HG03457 (cell line): Measurements from ENCODE around the gene SLC35E4.
"Not testable (repeated sequence)": the region's sequence is repeated elsewhere in the genome, so short reads cannot be mapped to it uniquely, and the experiment has no call there.

ENCODE experiments used
- ATAC-seq: cut with Tn5 transposase; IDR thresholded peaks from one replicate; pipeline ENCODE4 v1.9.1; 2021; ENCODE audit warnings: moderate number of reproducible peaks; ENCODE audit not compliant: unreplicated experiment

SLC35E4 gene

GRCh38 chr22:30610299-30610698 is 25.3 kb upstream of the SLC35E4 start:
- no peak for ATAC-seq

GRCh38 chr22:30611197-30611596 is 24.4 kb upstream of the SLC35E4 start:
- ATAC-seq, result no peak

- ATAC-seq, result no peak
Measured at GRCh38 chr22:30612789-30613188, 22.8 kb upstream of the SLC35E4 start.

GRCh38 chr22:30614268-30614667 is 21.3 kb upstream of the SLC35E4 start:
- no peak for ATAC-seq

GRCh38 chr22:30614879-30615278 is 20.7 kb upstream of the SLC35E4 start:
- no peak for ATAC-seq

- ATAC-seq, result no peak
Measured at GRCh38 chr22:30615543-30615954, 20.0 kb upstream of the SLC35E4 start.

GRCh38 chr22:30617819-30618218 is 17.8 kb upstream of the SLC35E4 start:
- no peak for ATAC-seq

GRCh38 chr22:30619909-30620308 is 15.7 kb upstream of the SLC35E4 start:
- not testable (repeated sequence) for ATAC-seq

- no peak for ATAC-seq
Measured at GRCh38 chr22:30626413-30626812, 9.2 kb upstream of the SLC35E4 start.

GRCh38 chr22:30627471-30627870 is 8.1 kb upstream of the SLC35E4 start:
- no peak for ATAC-seq

- ATAC-seq, result no peak
Measured at GRCh38 chr22:30628491-30628890, 7.1 kb upstream of the SLC35E4 start.

- not testable (repeated sequence) for ATAC-seq
Measured at GRCh38 chr22:30631469-30631868, 4.1 kb upstream of the SLC35E4 start.

GRCh38 chr22:30634471-30635233 is 929 bp upstream of the SLC35E4 start:
- ATAC-seq, result peak; percentile 48

GRCh38 chr22:30636226-30637077 is 871 bp downstream of the SLC35E4 start:
- no peak for ATAC-seq

GRCh38 chr22:30637701-30638114 is 2.1 kb downstream of the SLC35E4 start:
- no peak for ATAC-seq

GRCh38 chr22:30640361-30640760 is 4.8 kb downstream of the SLC35E4 start:
- no peak for ATAC-seq

GRCh38 chr22:30640839-30641430 is 5.4 kb downstream of the SLC35E4 start:
- no peak for ATAC-seq

GRCh38 chr22:30643055-30643875 is 7.7 kb downstream of the SLC35E4 start:
- no peak for ATAC-seq

- ATAC-seq, result no peak
Measured at GRCh38 chr22:30646518-30647160, 11.1 kb downstream of the SLC35E4 start.

- no peak for ATAC-seq
Measured at GRCh38 chr22:30647536-30647935, 12.0 kb downstream of the SLC35E4 start.
